GM12873 (cell line): ENCODE data around the gene GHITM.

Experiments used
- CTCF ChIP-seq: IDR thresholded peaks from 2 replicates; pipeline ENCODE4 v1.5.1; 2012; ENCODE audit warnings: low read depth, mild to moderate bottlenecking, moderate library complexity, low read length, control low read depth; ENCODE audit not compliant: insufficient read depth; ENCODE audit errors: missing control alignments

Gene GHITM

GRCh38 chr10:84176836-84177474 is 37.6 kb downstream of the GHITM start:
- TF ChIP-seq CTCF: no peak

GRCh38 chr10:84177541-84178141 is 38.3 kb downstream of the GHITM start:
- no peak for TF ChIP-seq CTCF

GRCh38 chr10:84178160-84178609 is 38.9 kb downstream of the GHITM start:
- no peak for TF ChIP-seq CTCF

- TF ChIP-seq CTCF: no peak
Measured at GRCh38 chr10:84179059-84179710, 39.9 kb downstream of the GHITM start.

GRCh38 chr10:84181631-84182030 is 42.3 kb downstream of the GHITM start:
- no peak for TF ChIP-seq CTCF

- no peak for TF ChIP-seq CTCF
Measured at GRCh38 chr10:84184517-84184916, 45.2 kb downstream of the GHITM start.

- no peak for TF ChIP-seq CTCF
Measured at GRCh38 chr10:84185526-84186175, 46.3 kb downstream of the GHITM start.
